Cardiac muscle cell (in vitro differentiated cells and primary cell): Measurements from ENCODE around the gene ALG11. TPM values are rescaled to one million over a fixed set of nuclear protein-coding genes. Genes with fewer than 3 reads are reported as not detected.
"Not testable (repeated sequence)": the region's sequence is repeated elsewhere in the genome, so short reads cannot be mapped to it uniquely, and the experiment has no call there.

Experiments used
- DNase-seq, 2 donors: peaks; one replicate each; pipeline versions ENCODE4 v3.0.0 to v3.0.0-alpha.2; 2010 to 2017; ENCODE audit warnings: low read depth in 1 of 2, low spot score in 1 of 2
- H3K27ac ChIP-seq: fragments of 200-600 bp; sonication (generic); 2 replicates; pipeline ENCODE4 v1.5.1; 2016
- H3K27me3 ChIP-seq: fragments of 200-600 bp; sonication (generic); 2 replicates; pipeline ENCODE4 v1.6.0; 2016; ENCODE audit warnings: control low read depth
- H3K36me3 ChIP-seq: fragments of 200-600 bp; sonication (generic); 2 replicates; pipeline ENCODE4 v1.5.1; 2016; ENCODE audit warnings: control low read depth
- H3K4me1 ChIP-seq: fragments of 200-600 bp; sonication (generic); 2 replicates; pipeline ENCODE4 v1.8.1; 2017; ENCODE audit warnings: low read depth, mild to moderate bottlenecking, mixed run types
- H3K4me3 ChIP-seq: fragments of 200-600 bp; sonication (generic); 2 replicates; pipeline ENCODE4 v1.5.1; 2016; ENCODE audit warnings: mild to moderate bottlenecking
- H3K9me3 ChIP-seq: fragments of 200-600 bp; sonication (generic); 2 replicates; pipeline ENCODE4 v1.5.1; 2017; ENCODE audit warnings: low read depth, mild to moderate bottlenecking, control low read depth
- polyA plus RNA-seq: library from polyadenylated mRNA; unstranded; fragments of >200 nt; fragmentation: Nextera tagmentation; extraction: Ambion mirVana; gene quantifications from 2 replicates; pipeline ENCODE4 v1.2.1, GENCODE V29; 2016
- total RNA-seq: library from RNA; depleted of rRNA; stranded (reverse); fragments of >200 nt; gene quantifications from 2 replicates; pipeline ENCODE4 v1.2.3, GENCODE V29; 2016
- TF ChIP-seq, protein P1 (sequence below): IDR thresholded peaks from 2 replicates; pipeline ENCODE4 v1.5.1; 2012; ENCODE audit warnings: low read depth, mild to moderate bottlenecking, low read length

ALG11 gene
- total and polyA plus RNA-seq, 2 experiments from 2014 or later: 24.8 to 27.8 TPM

DNA sequence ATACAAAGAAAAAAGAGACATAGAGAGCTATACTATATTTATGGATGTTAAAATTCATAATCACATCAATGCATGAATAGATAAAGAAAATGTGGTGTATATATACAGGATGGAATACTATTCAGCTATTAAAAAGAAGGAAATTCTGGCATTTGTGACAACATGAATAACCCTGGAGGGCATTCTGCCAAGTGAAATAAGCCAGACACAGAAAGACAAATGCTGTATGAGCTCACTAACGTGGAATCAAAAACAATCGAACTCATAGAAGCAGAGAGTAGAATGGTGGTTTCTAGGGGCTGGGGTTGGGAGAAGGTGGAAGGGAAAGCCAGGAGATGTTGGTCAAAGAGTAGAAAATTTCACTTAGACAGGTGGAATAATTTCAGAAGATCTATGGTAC lies 36.3 kb downstream of the ALG11 start:
- TF ChIP-seq, protein P1, sequence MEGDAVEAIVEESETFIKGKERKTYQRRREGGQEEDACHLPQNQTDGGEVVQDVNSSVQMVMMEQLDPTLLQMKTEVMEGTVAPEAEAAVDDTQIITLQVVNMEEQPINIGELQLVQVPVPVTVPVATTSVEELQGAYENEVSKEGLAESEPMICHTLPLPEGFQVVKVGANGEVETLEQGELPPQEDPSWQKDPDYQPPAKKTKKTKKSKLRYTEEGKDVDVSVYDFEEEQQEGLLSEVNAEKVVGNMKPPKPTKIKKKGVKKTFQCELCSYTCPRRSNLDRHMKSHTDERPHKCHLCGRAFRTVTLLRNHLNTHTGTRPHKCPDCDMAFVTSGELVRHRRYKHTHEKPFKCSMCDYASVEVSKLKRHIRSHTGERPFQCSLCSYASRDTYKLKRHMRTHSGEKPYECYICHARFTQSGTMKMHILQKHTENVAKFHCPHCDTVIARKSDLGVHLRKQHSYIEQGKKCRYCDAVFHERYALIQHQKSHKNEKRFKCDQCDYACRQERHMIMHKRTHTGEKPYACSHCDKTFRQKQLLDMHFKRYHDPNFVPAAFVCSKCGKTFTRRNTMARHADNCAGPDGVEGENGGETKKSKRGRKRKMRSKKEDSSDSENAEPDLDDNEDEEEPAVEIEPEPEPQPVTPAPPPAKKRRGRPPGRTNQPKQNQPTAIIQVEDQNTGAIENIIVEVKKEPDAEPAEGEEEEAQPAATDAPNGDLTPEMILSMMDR: no peak
- no peaks in the 10 kb centered on the region for H3K36me3 ChIP-seq
- no peaks in the 10 kb centered on the region for H3K9me3 ChIP-seq
- H3K4me3 ChIP-seq: no peak overlapping the region
- DNase-seq: no peak
- H3K27ac ChIP-seq: no peak overlapping the region
- H3K4me1 ChIP-seq: no peaks in the 10 kb centered on the region
- H3K27me3 ChIP-seq: no peaks in the 10 kb centered on the region

DNA sequence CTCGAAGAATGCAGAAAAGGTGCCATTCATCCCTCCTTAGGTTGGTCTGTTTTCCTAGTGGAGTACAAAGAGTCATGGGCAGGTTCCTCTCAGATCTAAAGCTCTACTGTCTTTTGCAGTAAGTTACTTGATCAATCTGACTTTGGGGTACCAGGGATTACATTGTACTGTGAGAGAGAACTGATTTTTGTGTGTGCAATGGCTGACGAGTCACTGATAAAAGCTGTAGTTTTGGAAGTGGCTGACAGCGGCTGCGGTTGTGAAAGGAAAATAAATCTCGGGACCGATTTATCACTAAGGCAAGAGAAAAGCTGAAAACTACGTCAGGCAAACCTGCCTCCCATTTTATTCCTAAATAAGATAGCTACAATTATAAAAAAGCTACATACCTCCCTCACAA lies 39.2 kb downstream of the ALG11 start:
- H3K9me3 ChIP-seq: no peaks in the 10 kb centered on the region
- no peak overlapping the region for H3K27ac ChIP-seq
- H3K4me1 ChIP-seq: no peaks in the 10 kb centered on the region
- no peak for DNase-seq
- no peak overlapping the region for H3K4me3 ChIP-seq
- no peaks in the 10 kb centered on the region for H3K27me3 ChIP-seq
- TF ChIP-seq, protein P1: no peak
- H3K36me3 ChIP-seq: no peaks in the 10 kb centered on the region

DNA sequence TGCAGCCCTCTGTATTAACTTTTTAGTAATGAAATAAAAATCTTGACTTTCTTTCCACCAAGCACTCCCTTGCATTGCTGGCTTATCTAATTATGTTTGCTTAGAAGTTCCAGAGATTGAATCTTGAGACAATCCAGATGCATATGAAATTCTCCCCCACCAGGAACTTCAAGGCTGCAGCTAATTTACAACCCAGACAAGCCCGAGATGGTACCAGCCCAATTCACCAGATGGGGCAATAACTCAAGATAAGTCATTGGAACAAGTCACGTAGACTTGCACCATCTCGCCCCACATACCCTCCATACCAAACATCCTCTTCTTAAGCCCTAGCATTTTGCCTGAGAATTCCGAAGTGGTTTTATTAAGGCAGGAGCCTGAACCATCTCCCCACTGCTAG lies 41.3 kb downstream of the ALG11 start:
- no peak overlapping the region for H3K4me3 ChIP-seq
- H3K27me3 ChIP-seq: no peaks in the 10 kb centered on the region
- no peak for DNase-seq
- H3K36me3 ChIP-seq: no peaks in the 10 kb centered on the region
- no peaks in the 10 kb centered on the region for H3K9me3 ChIP-seq
- no peaks in the 10 kb centered on the region for H3K4me1 ChIP-seq
- TF ChIP-seq, protein P1: no peak
- H3K27ac ChIP-seq: no peak overlapping the region

DNA sequence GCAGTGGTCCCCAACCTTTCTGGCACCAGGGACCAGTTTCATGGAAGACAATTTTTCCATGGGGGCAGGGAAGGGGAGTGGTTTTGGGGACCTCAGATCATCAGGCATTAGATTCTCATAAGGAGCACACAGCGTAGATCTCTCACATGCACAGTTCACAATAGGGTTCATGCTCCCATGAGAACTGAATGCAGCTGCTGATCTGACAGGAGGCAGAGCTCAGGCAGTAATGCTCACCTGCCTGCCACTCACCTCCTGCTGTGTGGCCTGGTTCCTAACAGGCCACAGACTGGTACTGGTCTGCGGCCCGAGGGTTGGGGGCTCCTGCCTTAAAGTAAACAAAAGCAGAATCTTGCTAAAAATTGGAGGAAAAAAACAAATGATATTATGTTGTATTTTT lies 48.9 kb downstream of the ALG11 start:
- H3K4me3 ChIP-seq, H3K36me3 ChIP-seq, H3K27ac ChIP-seq, H3K27me3 ChIP-seq, H3K4me1 ChIP-seq, H3K9me3 ChIP-seq, DNase-seq: not testable (repeated sequence)

DNA sequence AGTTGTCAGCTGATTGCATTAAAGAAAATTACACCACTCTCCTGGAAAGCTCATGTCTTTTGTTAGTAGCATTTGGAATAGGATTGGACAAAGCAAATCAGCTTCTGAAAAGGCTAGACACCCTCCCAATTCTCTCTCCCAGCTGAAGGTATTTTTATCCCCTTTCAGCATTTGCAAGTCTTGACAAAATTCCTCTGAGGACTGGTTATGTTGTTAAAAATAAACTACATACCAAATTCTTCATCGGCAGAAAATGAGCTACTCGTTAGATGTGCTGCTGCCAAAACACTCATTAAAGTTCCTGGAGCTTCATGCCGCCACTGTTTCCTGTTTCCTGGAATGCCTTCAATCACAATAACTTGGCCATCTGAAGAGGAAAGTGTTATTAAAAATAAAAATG lies 49.4 kb downstream of the ALG11 start:
- no peak overlapping the region for H3K27ac ChIP-seq
- no peaks in the 10 kb centered on the region for H3K4me1 ChIP-seq
- H3K4me3 ChIP-seq: no peak overlapping the region
- no peaks in the 10 kb centered on the region for H3K9me3 ChIP-seq
- TF ChIP-seq, protein P1: no peak
- DNase-seq: peak in 1 of 2 donors; percentile 7
- no peaks in the 10 kb centered on the region for H3K27me3 ChIP-seq
- H3K36me3 ChIP-seq: no peaks in the 10 kb centered on the region

DNA sequence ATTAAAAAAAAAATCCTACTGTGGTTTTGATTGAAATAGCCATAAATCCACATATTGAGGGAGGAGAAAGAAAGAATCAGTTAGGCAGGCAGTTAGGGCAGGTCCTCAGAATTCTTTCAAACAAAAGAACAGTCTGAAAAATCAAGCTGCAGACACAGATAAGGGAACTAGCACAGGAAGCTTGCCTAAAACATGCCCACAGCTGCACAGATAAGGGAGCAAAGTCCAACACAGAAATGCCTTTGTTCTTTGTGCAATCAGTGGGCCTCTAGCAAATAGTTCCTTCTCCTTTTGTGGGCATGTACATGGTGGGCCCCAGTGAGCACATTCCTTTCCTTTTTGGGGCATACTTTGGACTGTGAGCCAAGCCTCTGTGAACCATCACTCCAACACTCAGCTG lies 55.0 kb downstream of the ALG11 start:
- Histone ChIP-seq H3K9me3 (no peaks in the 10 kb centered on the region), H3K4me1 (no peaks in the 10 kb centered on the region), H3K4me3 (no peak overlapping the region), H3K27ac (no peak overlapping the region), H3K36me3 (no peaks in the 10 kb centered on the region), H3K27me3 (no peaks in the 10 kb centered on the region)
- DNase-seq: peak; percentile 2 to 3
- TF ChIP-seq, protein P1: no peak
